Small intestine (tissue), 7 donors: ENCODE data around the gene FOXP2. TPM values are rescaled to one million over a fixed set of nuclear protein-coding genes. Genes with fewer than 3 reads are reported as not detected.
"Not testable (repeated sequence)": the region's sequence is repeated elsewhere in the genome, so short reads cannot be mapped to it uniquely, and the experiment has no call there.

Experiments used
- DNase-seq, 2 donors: peaks; one replicate each; pipeline versions ENCODE4 v3.0.0 to v3.0.0-alpha.2; 2013
- FAIRE-seq: peaks from 2 replicates; lab custom pipeline; 2012; peaks lifted over from hg19 to GRCh38; lab: Jason Lieb, UNC
- H3K27ac ChIP-seq, 3 donors: one replicate each; pipeline ENCODE4 v1.5.1; 2013; ENCODE audit warnings: low read length in 2 of 3, mild to moderate bottlenecking in 2 of 3, control low read depth in 1 of 3, inconsistent platforms in 1 of 3, low read depth in 1 of 3, moderate library complexity in 1 of 3
- H3K27me3 ChIP-seq, 3 donors: one replicate each; pipeline ENCODE4 v1.6.1; 2013; ENCODE audit warnings: low read length in 3 of 3, inconsistent platforms in 1 of 3; ENCODE audit not compliant: control insufficient read depth in 3 of 3, insufficient read depth in 3 of 3
- H3K36me3 ChIP-seq, 3 donors: one replicate each; pipeline ENCODE4 v1.6.1; 2013; ENCODE audit warnings: low read length in 3 of 3, inconsistent platforms in 1 of 3, low read depth in 1 of 3, mild to moderate bottlenecking in 1 of 3, moderate library complexity in 1 of 3; ENCODE audit not compliant: control insufficient read depth in 3 of 3, insufficient read depth in 2 of 3
- H3K4me1 ChIP-seq, 3 donors: one replicate each; pipeline ENCODE4 v1.6.1; 2013; ENCODE audit warnings: low read length in 2 of 3, inconsistent platforms in 1 of 3, low read depth in 1 of 3, mild to moderate bottlenecking in 1 of 3, moderate library complexity in 1 of 3; ENCODE audit not compliant: control insufficient read depth in 3 of 3, insufficient read depth in 2 of 3
- H3K4me3 ChIP-seq, 3 donors: one replicate each; pipeline ENCODE4 v1.5.1; 2013; ENCODE audit warnings: low read length in 3 of 3, control low read depth in 1 of 3, inconsistent platforms in 1 of 3, low read depth in 1 of 3, mild to moderate bottlenecking in 1 of 3, moderate library complexity in 1 of 3
- H3K9me3 ChIP-seq, 2 donors: one replicate each; pipeline ENCODE4 v1.6.1; 2013; ENCODE audit warnings: low read depth in 1 of 2, low read length in 1 of 2; ENCODE audit not compliant: control insufficient read depth in 2 of 2, insufficient read depth in 1 of 2
- WGBS, 3 donors: extraction: QIAGEN DNeasy Blood & Tissue Kit; methylation state at CpG; one replicate each; pipeline ENCODE4 v1.1.7; 2013; 5-methylcytosine and 5-hydroxymethylcytosine counted together
- polyA plus RNA-seq, 4 donors: library from polyadenylated mRNA; stranded (reverse) in 3 of 4; unstranded in 1 of 4; fragments of 200-250 nt in 3 of 4; fragments of 120-200 nt in 1 of 4; gene quantifications; one replicate each; pipeline versions ENCODE4 v1.2.1 to v1.2.3, GENCODE V29; 2013
- donor health status: healthy with polysubstance abuse.
- donor health status: control.
- donor health status: control.
- donor health status: Bipolar disorder and iron deficiency.
- donor health status: healthy.

The FOXP2 gene
- polyA plus RNA-seq, 4 donors: 1.7 to 12.2 (median 3.6) TPM

GRCh38 chr7:114497491-114497890, 82.9 kb downstream of the FOXP2 start:
- H3K27me3 ChIP-seq, FAIRE-seq, H3K9me3 ChIP-seq, H3K36me3 ChIP-seq, H3K4me1 ChIP-seq, H3K4me3 ChIP-seq, DNase-seq, H3K27ac ChIP-seq: not testable (repeated sequence)
- WGBS, 3 donors: 92 to 100% (median 92%) methylated on average over 1 of the region's 1 CpG

GRCh38 chr7:114502454-114503254, 88.0 kb downstream of the FOXP2 start:
- no peak overlapping the region for H3K27ac ChIP-seq
- no peaks in the 10 kb centered on the region for H3K4me1 ChIP-seq
- WGBS, 3 donors: 9 to 25% (median 25%) methylated on average over 5 of the region's 5 CpGs
- no peak overlapping the region for H3K4me3 ChIP-seq
- H3K27me3 ChIP-seq: no peaks in the 10 kb centered on the region
- DNase-seq: peak; percentile 3 to 18
- FAIRE-seq: no peak
- no peaks in the 10 kb centered on the region for H3K9me3 ChIP-seq
- H3K36me3 ChIP-seq: no peaks in the 10 kb centered on the region

GRCh38 chr7:114504586-114504985, 90.0 kb downstream of the FOXP2 start:
- Histone ChIP-seq H3K4me3 (no peak overlapping the region), H3K4me1 (no peaks in the 10 kb centered on the region), H3K27me3 (no peaks in the 10 kb centered on the region), H3K36me3 (no peaks in the 10 kb centered on the region), H3K27ac (no peak overlapping the region), H3K9me3 (no peaks in the 10 kb centered on the region)
- DNase-seq: no peak
- FAIRE-seq: no peak
- 79 to 87% (median 82%) methylated on average over 1 of the region's 1 CpG for WGBS, 3 donors

GRCh38 chr7:114507381-114507780, 92.8 kb downstream of the FOXP2 start:
- Histone ChIP-seq H3K4me3 (no peak overlapping the region), H3K36me3 (no peaks in the 10 kb centered on the region), H3K4me1 (no peaks in the 10 kb centered on the region), H3K9me3 (no peaks in the 10 kb centered on the region), H3K27me3 (no peaks in the 10 kb centered on the region), H3K27ac (no peak overlapping the region)
- WGBS, 3 donors: 91 to 95% (median 92%) methylated on average over 1 of the region's 1 CpG
- FAIRE-seq: peak; percentile 49
- DNase-seq: no peak

GRCh38 chr7:114508086-114508485, 93.5 kb downstream of the FOXP2 start:
- Histone ChIP-seq H3K9me3 (no peaks in the 10 kb centered on the region), H3K27ac (no peak overlapping the region), H3K4me1 (no peaks in the 10 kb centered on the region), H3K36me3 (no peaks in the 10 kb centered on the region), H3K27me3 (no peaks in the 10 kb centered on the region), H3K4me3 (no peak overlapping the region)
- FAIRE-seq: no peak
- no peak for DNase-seq

- not testable (repeated sequence) for H3K27ac ChIP-seq, DNase-seq, H3K9me3 ChIP-seq, H3K27me3 ChIP-seq, FAIRE-seq, H3K4me3 ChIP-seq, H3K36me3 ChIP-seq, H3K4me1 ChIP-seq
- WGBS, 3 donors: 96 to 100% (median 100%) methylated on average over 1 of the region's 1 CpG
Measured at GRCh38 chr7:114510824-114511223, 96.2 kb downstream of the FOXP2 start.

GRCh38 chr7:114519240-114519639, 104.6 kb downstream of the FOXP2 start:
- FAIRE-seq: no peak
- no peaks in the 10 kb centered on the region for H3K27me3 ChIP-seq
- no peaks in the 10 kb centered on the region for H3K9me3 ChIP-seq
- no peaks in the 10 kb centered on the region for H3K4me1 ChIP-seq
- WGBS, 3 donors: 68 to 100% (median 81%) methylated on average over 1 of the region's 1 CpG
- no peak overlapping the region for H3K4me3 ChIP-seq
- H3K27ac ChIP-seq: no peak overlapping the region
- no peaks in the 10 kb centered on the region for H3K36me3 ChIP-seq
- no peak for DNase-seq

- no peaks in the 10 kb centered on the region for H3K4me1 ChIP-seq
- FAIRE-seq: no peak
- no peak overlapping the region for H3K4me3 ChIP-seq
- no peaks in the 10 kb centered on the region for H3K36me3 ChIP-seq
- H3K27ac ChIP-seq: no peak overlapping the region
- H3K27me3 ChIP-seq: no peaks in the 10 kb centered on the region
- no peak for DNase-seq
- 75 to 89% (median 78%) methylated on average over 1 of the region's 1 CpG for WGBS, 3 donors
- H3K9me3 ChIP-seq: no peaks in the 10 kb centered on the region
Measured at GRCh38 chr7:114522081-114522480, 107.5 kb downstream of the FOXP2 start.

GRCh38 chr7:114527589-114527988, 113.0 kb downstream of the FOXP2 start:
- DNase-seq (no peak), FAIRE-seq (no peak)
- Histone ChIP-seq H3K9me3 (no peaks in the 10 kb centered on the region), H3K4me1 (no peaks in the 10 kb centered on the region), H3K27me3 (no peaks in the 10 kb centered on the region), H3K36me3 (no peaks in the 10 kb centered on the region), H3K27ac (no peak overlapping the region), H3K4me3 (no peak overlapping the region)
- 52 to 69% (median 68%) methylated on average over 3 of the region's 3 CpGs for WGBS, 3 donors
